NCI-H146 treated with DMSO at 0.1 percent for 48 hours (cell line): ENCODE results near the gene SPR.
A peak's percentile ranks its signal among the peaks of the same experiment; 100 is the strongest.

ENCODE experiments used
- DNase-seq: peaks from one replicate; lab custom pipeline; 2025; ENCODE audit not compliant: unreplicated experiment; lab: John Stamatoyannopoulos, UW

Gene SPR

DNA sequence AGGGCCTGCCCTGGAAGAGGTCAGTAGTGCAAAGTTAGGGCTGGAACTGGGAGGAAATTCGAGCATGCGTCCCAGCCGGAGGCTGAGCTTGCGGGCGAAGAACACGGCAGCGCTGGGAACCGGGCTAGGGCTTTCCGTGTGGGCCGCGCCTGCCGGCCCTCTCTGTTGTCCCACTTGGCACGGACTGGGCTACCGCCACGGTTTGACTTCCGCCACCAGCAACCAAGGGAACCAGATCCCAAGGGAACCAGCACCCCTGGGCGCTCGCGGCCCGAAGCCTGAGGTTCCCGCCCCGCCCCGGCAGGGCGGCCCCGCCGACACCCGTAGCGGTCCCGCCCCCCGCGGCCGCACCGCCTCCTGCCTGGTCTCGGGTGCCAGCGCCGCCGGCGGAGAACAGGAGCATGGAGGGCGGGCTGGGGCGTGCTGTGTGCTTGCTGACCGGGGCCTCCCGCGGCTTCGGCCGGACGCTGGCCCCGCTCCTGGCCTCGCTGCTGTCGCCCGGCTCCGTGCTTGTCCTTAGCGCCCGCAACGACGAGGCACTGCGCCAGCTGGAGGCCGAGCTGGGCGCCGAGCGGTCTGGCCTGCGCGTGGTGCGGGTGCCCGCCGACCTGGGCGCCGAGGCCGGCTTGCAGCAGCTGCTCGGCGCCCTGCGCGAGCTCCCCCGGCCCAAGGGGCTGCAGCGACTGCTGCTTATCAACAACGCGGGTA is at the start of gene SPR:
TSS of gene SPR (plus strand) at position 377 of the 708 bp plus-strand sequence. CDS start at position 402, 25 bp downstream.
- DNase-seq, result peak; percentile 46

GRCh38 chr2:72840066-72840465 is 47.1 kb upstream of the SPR start:
- no peak for DNase-seq

DNA sequence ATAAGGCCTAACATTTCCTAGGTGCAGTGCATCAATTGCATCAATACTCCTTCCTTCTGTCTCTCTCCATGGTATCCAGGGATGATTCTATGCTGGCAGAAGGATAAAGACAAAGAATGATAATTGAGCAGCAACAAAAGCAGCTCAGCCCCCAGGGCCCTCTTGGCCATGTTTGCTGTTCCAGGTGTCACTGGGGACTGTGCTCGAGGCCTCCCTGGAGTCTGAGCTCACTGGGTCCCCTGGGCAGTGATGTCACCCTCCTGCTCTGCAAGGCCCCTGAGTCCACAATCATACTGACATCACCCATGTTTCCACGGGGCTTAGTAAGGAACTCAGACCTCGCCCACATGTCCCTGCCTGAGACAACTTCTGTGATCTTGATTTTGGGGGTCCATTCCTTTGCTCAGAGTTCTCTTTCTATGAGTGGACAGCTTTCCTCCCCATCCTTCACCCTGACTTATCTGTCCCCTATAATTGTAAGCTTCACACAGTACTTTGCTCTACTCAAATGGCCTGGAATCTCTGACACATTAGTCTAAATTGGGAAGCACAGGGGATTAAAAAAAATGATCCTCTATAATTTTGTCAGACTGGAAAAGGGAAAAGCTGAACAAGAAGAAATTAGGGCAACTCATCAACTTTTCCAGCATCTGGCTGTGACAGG is 45.6 kb upstream of the SPR start:
- DNase-seq, result peak; percentile 87

GRCh38 chr2:72843301-72843700 is 43.9 kb upstream of the SPR start:
- DNase-seq, result no peak

GRCh38 chr2:72846171-72847095 is 40.8 kb upstream of the SPR start:
- no peak for DNase-seq

DNA sequence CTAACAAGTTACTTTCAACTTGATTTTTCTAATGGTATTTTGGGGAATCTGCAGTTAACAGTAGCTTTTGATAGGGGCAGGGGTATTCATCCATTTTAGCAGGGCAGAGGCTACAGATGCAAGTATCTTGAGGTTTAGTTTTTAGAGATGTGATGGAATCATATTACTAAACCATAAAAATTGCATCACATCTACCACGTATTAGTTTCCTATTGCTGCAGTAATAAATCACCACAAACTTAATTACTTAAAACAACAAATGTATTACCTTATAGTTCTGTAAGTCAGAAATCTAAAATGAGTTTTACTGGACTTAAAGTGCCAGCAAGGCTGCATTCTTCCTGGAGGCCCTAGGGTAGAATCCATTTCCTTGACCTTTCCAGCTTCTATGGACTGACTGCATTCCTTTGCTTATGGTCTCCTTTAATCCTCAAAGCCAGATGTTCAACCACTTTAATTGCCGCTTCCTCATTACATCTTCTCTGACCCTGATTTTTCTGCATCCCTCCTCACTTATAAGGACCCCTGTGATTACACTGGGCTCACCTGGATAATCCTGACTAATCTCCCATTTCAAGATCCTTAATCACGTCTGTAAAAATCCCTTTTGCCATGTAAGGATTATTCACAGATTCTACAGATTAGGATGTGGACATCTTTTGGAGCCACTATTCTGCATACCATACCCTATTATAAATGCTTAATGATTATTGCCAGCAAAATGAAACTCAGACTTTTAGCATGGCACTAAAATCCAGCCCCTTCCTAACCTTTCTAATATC is 39.5 kb upstream of the SPR start:
- no peak for DNase-seq

DNA sequence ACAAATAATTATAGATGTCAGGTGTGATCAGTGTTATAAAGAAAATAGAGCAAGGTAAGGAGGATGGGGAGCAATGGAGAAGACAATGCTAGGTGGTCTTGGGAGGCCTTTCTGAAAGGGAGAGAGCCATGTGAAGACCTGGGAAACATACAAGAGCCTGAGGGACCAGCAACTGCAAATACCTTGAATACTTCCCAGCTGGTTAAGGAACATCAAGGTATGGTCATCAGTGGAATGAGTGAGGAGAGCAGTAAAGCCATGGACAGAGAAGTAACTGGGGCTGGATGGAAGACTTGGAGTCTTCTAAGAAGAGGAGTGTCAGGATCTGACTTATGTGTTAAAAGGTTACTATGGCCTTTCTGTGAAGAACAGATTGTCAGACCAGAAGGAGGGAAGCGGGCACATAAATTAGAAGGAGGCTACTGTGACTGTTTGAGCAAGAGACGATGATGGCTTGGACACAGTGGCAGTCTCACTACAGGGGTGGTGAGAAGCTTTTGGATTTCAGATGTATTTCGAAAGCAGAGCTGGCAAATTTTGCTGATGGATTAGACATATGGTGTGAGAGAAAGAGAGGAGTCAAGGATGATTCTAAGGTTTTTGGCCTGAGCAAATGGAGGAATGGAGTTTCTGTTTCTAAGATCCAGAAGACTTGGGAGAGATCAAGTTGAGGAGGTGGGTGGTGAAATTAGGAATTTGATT is 38.6 kb upstream of the SPR start:
- no peak for DNase-seq

DNA sequence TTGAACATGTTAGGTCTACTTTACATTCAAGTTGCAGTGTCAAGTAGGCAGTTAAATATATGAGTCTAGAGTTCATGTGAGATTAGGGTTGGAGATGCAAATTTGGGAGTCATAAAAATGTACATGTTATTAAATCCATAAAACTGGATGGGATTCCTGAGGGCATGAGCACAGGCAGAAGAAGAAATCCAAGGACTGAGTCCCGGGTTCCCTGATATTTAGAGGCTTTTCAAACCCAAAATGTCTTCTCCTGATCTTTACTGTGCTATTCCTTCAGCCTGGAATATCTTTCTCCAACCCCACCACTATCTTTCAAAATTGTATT is 38.1 kb upstream of the SPR start:
- DNase-seq, result no peak

DNA sequence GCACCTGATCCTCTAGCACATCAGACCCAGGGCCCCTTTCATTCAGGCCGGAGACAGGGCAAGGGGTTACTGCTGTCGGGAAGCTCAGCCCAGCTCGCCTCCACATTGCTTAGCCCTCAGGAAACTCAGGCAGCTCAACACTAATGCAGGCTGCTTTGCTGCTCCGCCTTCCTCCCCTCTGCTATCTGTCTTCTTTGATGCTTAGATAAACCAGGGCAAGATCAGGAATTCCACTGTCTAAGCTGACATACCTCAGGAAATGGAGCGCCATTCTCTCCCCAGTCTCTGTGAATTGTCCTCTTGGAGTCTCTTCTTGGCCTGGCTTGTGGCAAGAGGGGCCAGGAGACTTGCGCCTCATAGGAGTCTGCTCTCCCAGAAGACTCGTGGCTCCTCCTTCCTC is 35.9 kb upstream of the SPR start:
- no peak for DNase-seq

DNA sequence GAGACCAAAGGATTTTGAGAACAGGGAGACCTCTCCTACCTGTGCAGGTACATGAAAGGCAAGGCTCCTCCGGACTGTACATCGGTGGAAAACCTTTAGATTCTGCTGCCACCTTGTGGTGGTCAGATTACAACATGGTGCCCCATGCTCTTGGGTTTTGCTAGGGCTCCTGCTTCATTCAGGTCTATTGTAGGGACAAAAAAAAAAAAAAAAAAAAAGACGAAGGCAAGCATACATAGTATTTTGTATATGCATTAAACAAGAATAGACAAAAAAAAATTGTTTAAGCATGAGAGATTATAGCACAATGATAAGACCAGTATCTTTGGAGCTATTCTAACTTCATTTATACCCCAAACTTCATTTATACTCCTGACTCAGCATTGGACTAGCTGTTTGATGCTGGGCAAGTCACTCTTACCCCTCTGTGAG is 27.4 kb upstream of the SPR start:
- DNase-seq, result peak; percentile 85

GRCh38 chr2:72862239-72862988 is 24.8 kb upstream of the SPR start:
- peak; percentile 92 for DNase-seq

GRCh38 chr2:72863046-72863445 is 24.2 kb upstream of the SPR start:
- no peak for DNase-seq

GRCh38 chr2:72864500-72864899 is 22.7 kb upstream of the SPR start:
- no peak for DNase-seq

GRCh38 chr2:72871060-72871459 is 16.1 kb upstream of the SPR start:
- DNase-seq, result no peak

- DNase-seq, result no peak
These were observed 15.3 kb upstream of the SPR start for GRCh38 chr2:72871880-72872279.

- DNase-seq, result no peak
These were observed 3.7 kb upstream of the SPR start for GRCh38 chr2:72883356-72883962.

- no peak for DNase-seq
These were observed 640 bp upstream of the SPR start for GRCh38 chr2:72886505-72887031.

GRCh38 chr2:72887740-72888437 is 681 bp downstream of the SPR start:
- peak; percentile 67 for DNase-seq
